ENCODE results near the gene DNM3. TPM values are rescaled to one million over a fixed set of nuclear protein-coding genes. Genes with fewer than 3 reads are reported as not detected.

Gene DNM3
- total RNA-seq, 1 donor from 2014 or later = 8.2 TPM

DNA sequence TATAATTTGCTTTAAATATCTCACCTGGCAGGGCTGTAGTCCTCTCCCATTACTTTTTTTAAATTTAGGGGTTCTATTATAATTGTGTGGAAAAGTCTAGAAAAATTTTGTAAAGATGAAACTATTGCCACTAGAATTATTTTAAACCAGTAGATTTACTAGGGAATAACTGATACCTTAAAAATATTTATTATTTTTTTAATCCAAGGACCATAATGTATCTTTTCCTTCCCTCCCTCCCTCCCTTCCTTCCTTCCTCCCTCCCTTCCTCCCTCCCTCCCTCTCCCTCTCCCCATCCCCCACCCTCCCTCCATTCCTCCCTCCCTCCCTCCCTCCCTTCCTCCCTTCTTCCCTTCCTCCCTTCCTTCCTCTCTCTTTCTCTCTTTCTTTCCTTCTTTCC lies 90.5 kb downstream of the DNM3 start:
- DNase-seq = no peak

DNA sequence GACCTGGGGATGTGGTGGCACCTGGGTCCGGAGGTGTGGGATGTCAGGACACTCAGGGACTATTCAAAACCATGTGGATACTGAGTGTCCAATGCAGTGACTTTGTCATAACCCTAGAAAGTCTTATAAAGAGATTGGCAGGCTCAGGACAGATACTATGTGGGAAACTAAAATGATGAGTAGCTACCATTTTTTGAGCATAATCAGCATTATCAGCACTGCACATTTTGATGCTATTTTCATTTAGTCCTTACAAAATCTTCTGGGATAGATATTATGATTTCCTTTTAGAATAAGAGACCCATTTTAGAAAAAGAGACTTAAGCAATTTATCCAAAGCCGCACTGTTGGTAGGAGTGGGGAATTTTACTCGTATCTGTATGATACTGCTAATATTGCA lies 93.4 kb downstream of the DNM3 start:
- no peak for DNase-seq

- DNase-seq = no peak
Measured at GRCh38 chr1:171935086-171935485, 93.8 kb downstream of the DNM3 start.

DNA sequence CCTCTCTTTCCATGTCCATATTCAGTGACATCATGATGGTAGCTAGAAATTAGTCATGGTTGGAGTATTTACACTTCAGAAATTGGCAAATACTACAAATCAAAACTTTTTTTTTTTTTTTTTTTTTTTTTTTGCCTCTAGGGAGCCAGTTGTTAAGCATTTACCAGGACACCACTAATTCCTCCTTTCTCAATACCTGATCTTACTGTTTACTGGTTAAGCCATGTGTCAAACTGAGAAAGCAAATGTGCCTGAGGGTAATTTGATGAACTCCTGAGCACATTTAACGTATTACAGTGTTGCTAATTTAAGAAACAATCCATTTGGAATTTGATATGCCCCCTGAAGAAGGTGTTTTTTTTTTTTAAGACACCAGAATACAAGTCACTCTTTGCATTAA lies 94.4 kb downstream of the DNM3 start:
- DNase-seq = no peak

- no peak for DNase-seq
Measured at GRCh38 chr1:171937938-171938337, 96.6 kb downstream of the DNM3 start.

- no peak for DNase-seq
Measured at GRCh38 chr1:171939740-171940139, 98.4 kb downstream of the DNM3 start.

- no peak for DNase-seq
Measured at GRCh38 chr1:171940368-171940767, 99.1 kb downstream of the DNM3 start.

DNA sequence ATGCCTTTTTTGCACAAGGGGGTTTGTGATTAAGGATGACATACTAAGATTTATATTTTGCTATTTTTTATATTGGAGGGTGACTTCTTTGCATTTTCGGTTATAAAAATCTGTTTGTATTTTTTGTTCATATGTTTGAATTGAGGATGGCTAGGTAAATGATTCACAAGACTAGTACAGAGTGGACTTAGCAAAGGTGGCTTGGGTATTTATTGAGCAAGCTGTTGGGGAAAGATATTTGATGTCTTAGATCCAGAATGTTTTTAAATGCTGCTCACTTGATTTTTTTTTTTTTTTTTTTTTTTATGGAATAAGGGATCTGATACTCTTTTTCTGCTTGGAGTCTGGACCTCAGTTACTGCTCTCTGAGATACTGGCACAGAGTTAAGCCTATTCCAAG lies 100.6 kb downstream of the DNM3 start:
- no peak for DNase-seq

GRCh38 chr1:171943973-171944561 lies 102.8 kb downstream of the DNM3 start:
- DNase-seq = no peak

DNA sequence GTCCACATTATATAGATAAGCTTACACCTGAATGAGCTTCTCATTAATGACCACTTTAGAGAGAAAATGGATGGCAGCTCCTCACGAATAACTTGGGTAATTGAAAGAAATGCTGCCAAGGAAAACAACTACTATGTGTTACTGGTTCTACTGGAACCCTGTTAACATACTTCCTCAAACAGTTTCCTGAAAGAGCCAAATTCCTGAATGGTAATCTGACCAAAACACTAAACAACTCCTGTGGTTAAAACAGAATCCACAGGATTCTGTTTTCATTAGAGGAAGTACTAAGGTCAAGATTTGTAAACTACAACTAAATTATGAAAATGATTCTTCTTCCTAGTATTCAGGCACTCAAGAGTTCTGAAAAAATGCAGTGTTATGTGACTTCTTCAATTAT lies 107.2 kb downstream of the DNM3 start:
- DNase-seq = peak; percentile 46

GRCh38 chr1:171949316-171949715 lies 108.0 kb downstream of the DNM3 start:
- DNase-seq = no peak

- DNase-seq = no peak
Measured at GRCh38 chr1:171953835-171954234, 112.5 kb downstream of the DNM3 start.

- DNase-seq = no peak
Measured at GRCh38 chr1:171954361-171954760, 113.1 kb downstream of the DNM3 start.

GRCh38 chr1:171961861-171962260 lies 120.6 kb downstream of the DNM3 start:
- DNase-seq = no peak

DNA sequence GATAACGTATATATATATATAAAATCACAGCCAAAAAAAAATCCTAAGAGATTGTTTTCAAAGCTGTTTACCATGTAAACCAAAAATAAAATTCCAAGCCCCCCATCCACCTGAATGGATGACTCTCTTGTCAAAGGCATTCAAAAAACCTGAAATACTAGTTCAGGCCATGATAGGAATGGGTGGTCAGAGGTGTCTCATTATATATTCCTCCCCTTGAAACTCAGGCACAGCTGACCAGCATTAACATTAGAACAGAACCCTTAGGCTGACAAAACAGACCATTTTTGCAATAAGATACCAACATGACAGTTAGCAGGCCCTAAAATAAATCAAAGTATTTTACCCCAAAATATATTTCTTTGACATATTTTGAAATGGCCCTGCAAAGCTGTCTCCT lies 122.5 kb downstream of the DNM3 start:
- DNase-seq = no peak

DNA sequence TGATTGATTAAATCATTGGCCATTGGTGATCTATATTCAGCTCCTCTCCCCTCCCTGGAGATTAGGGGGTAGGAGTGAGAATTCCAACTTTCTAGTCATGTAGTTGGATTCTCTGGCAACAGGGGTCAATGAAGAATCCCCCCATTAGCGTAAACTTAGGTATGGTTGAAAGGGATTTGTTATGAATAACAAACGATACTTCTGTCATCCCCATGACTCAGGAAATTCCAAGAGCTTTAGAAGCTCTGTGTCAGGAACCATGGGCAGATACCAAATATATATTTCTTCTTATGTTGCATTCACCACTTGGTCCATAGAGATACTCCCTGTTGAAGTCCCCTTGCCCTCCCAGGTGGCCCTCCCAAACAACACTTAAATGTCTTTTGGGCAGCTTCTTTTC lies 124.5 kb downstream of the DNM3 start:
- DNase-seq = no peak

DNA sequence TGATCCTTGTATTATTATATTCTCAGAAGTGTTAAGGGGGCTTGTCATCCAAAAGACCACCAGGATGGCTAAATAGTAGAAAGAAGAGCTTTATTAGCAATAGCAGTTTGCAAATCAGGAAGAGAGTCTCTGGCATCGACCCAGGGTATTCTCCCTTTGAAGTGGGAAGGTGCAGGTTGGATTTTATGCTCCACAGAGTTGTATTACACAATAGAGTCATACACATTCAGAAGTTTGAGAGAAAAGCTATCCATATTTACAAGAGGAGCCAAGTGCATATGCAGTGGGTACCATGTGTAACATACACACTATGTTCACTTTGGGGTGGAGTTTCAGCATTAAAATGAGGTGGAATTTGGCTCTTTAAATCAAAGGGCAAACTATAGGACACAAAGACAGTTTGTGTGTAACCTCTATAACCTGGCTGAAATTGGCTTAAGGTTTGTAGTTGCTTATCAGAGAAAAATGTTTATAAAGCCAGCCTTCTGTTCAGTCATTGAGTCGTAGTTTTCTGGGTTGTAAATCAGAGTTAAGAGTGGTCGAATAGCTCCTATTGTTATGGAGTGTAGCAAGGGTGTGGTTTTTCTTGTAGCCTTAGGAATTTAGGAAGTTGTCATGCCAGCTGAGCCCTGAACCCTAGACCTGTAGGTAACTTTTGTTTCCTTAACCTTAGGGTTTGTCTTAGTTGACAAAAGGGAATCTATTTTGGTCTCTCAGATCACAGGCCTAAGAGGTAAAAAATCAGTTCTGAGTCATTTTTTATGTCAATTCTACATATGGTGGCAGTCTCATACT lies 125.3 kb downstream of the DNM3 start:
- DNase-seq = peak; percentile 40

DNA sequence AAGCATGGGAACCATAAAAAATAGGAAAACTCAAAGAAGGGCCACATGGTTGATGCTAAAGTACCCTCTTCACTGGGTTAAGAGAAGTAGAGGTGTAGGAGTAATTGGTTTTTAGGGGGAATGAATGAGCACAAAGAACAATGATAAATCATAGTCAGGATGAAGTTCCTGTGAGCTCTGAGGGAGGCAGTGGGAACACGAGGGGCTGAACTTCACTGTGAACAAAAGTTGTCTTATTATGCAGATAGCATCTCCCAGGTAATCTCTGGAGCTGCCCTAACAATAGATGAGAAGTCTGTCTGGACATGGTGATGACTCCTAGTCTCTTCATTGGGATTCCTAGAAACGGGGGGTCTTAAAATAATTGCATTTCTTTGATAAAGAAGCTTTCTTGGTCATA lies 127.9 kb downstream of the DNM3 start:
- DNase-seq = no peak

GRCh38 chr1:171969813-171970212 lies 128.5 kb downstream of the DNM3 start:
- DNase-seq = no peak

DNA sequence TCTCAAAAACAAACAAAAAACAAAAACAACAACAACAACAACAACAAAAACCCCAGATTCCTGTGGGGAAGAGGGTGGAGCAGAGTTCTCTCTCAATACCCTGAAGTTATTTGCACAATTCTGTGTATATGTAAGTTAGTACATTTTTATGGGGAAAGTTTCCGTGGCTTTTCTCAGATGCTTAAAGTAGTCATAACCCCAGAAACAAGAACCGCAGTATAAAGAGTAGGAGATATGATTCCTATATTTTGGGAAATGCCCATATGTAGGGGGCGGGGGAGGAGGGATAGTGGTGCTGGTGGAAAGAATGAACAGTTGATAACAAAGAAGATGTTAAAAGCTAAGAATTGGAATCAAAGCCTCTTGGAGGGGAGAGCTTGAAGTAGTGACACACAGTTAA lies 131.5 kb downstream of the DNM3 start:
- no peak for DNase-seq

- no peak for DNase-seq
Measured at GRCh38 chr1:171973421-171973820, 132.1 kb downstream of the DNM3 start.

GRCh38 chr1:171981303-171981702 lies 140.0 kb downstream of the DNM3 start:
- DNase-seq = no peak

DNA sequence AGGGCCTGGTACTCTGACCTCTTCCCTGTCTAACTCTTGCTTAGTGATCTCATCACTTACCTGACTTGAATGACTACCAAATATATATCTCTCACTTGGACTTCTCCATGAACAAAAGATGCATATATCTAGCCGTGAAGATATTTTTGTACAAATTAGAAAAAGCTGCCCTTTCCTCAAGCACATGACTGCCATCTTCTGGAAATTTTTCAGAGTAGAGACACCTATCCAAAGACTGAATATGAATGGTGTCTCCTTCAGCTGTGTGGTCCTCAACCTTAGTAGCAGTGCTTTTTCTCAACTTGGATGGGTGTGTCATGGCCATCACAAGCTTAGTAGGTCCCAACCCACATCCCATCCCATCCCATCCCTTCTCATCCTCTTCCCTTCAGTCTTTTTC lies 142.3 kb downstream of the DNM3 start:
- peak; percentile 56 for DNase-seq

DNA sequence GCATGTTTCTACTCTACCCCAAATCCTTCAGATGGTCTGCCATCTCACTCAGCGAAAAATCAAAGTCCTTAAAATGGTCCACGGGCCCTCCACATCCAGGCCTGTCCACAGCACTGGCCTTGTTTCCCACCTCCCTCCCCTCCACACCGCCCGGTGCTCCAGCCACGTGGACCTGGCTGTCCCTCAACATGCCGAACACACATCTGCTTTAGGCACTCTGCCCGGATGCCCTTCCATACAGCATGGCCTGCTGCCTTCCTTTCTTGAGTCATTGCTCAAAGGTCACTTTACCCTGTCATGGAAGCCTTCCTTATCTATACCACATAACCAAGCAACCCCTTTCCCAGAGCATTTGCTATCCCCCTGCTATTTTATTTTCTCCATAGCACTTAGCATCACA lies 143.0 kb downstream of the DNM3 start:
- no peak for DNase-seq

Data from dermis blood vessel endothelial cell (primary cell).